A549 treated with CpdA at 1 μM for 4 hours (cell line): ENCODE results near the gene RBM10. TPM values are rescaled to one million over a fixed set of nuclear protein-coding genes. Genes with fewer than 3 reads are reported as not detected.

ENCODE experiments used
- total RNA-seq: library from RNA; stranded (reverse); fragments of 200-300 nt; extraction: Qiagen RNA extraction; gene quantifications from 5 replicates; pipeline ENCODE4 v1.2.3, GENCODE V29; 2022; ENCODE audit warnings: low read depth

Gene RBM10
- 31.4 to 44.7 TPM (median 41.9 TPM) in 5 replicates for total RNA-seq

GRCh38 chrX:47144626-47145394, at the start of gene RBM10, which contains the start of gene NDUFB11:
TSS of gene RBM10 (plus strand) at chrX:47145221. CDS start at chrX:47147482, 2,261 bp downstream.
TSS of gene NDUFB11 (minus strand) at chrX:47144702. CDS start at chrX:47144679, 23 bp downstream.

GRCh38 chrX:47193475-47194193, 48.6 kb downstream of the RBM10 start, which contains the start of gene UBA1:
TSS of gene UBA1 (plus strand) at chrX:47193829. CDS start at chrX:47198803, 4,974 bp downstream.

GRCh38 chrX:47218280-47218919, 73.4 kb downstream of the RBM10 start, which contains the start of gene CDK16:
TSS of gene CDK16 (plus strand) at chrX:47218681. CDS start at chrX:47223558, 4,877 bp downstream.

GRCh38 chrX:47232803-47233332, 87.8 kb downstream of the RBM10 start, which contains the start of gene USP11:
TSS of gene USP11 (plus strand) at chrX:47233009. CDS start at chrX:47233044, 35 bp downstream.

Other genes with a start within 250 kb of the RBM10 start
- 11.8 to 15.2 TPM (median 12.8 TPM) in 5 replicates for gene JADE3, start 232.8 kb upstream of the RBM10 start, total RNA-seq
- gene RGN, start 66.8 kb upstream of the RBM10 start, total RNA-seq = 0.07 to 0.08 TPM in 2 of 5 replicates, not detected in the others
- 130 to 177 TPM (median 174 TPM) in 5 replicates for gene NDUFB11, start 519 bp upstream of the RBM10 start, total RNA-seq
- gene UBA1, start 48.6 kb downstream of the RBM10 start, total RNA-seq = 170 to 203 TPM (median 189 TPM) in 5 replicates
- gene CDK16, start 73.5 kb downstream of the RBM10 start, total RNA-seq = 87.0 to 109 TPM (median 103 TPM) in 5 replicates
- 46.0 to 55.4 TPM (median 51.2 TPM) in 5 replicates for gene USP11, start 87.8 kb downstream of the RBM10 start, total RNA-seq
- 0.05 TPM in 1 of 5 replicates, not detected in the others for gene ZNF157, start 225.4 kb downstream of the RBM10 start, total RNA-seq